ENCODE measurements around the gene KCTD8. TPM values are rescaled to one million over a fixed set of nuclear protein-coding genes. Genes with fewer than 3 reads are reported as not detected.

The KCTD8 gene
- total RNA-seq (not detected), polyA plus RNA-seq (not detected), total RNA-seq (not detected)

DNA sequence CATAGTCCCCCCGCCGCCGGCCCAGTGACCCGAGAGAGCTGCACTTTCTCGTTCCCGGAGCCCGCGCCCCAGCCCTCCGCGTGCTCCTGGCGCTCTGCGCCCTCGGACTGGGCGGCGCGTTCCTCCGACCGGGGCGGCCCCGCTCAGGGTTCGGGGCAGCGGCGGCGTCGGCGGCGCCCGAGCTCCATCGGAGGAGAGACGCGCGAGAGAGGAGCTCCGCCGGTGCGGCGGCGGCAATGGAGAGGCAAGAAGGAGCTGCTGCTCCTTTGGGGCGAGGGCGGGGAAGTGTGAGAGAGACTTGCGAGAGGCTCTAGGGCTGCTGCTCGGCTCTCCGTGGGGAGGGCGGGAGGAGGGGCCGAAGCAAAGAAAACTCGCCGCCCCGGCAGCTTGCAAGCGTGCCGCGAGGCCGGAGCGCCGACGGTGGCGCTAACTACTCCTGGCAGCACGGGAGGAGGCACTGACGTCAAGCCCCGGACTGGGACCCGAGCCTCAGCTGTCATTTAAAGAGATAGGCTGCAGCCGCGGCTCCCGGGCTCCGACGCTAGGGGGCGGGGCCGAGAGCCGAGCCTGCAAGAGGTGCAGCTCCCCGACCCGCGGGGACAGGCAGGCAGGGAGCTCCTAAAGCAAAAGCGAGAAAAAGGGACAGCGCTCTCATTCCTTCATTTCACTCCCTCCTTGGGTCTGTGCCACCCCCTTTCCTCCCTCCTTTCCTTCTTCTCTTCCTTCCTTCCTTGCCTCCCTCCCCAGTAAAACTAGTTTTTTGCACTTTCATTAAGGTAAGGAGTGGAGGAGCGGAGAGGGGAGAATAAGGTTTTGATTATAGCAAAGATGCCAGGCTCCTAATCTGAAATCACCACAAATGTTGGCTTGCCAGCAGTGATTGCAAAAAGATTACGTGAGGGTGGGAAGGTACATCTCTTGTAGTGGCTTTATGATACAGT lies at the start of gene KCTD8:
TSS of gene KCTD8 (minus strand) at position 289 of the 941 bp plus-strand sequence.
- ChIA-PET POLR2A (no interaction called here), CTCF (no interaction called here)
- H3K9me3 ChIP-seq (ENCODE audit: control insufficient read depth in 2 of 3, low read length in 3 of 3), result no peaks in the 10 kb centered on the region
- H3K27me3 Mint-ChIP-seq, result peaks cover 48 to 60% (median 58%) of the 10 kb centered on the region in 5 donors
- H3K27ac ChIP-seq (ENCODE audit: low read depth, low read length), result no peak within 1 kb of the TSS
- peak within 1 kb of the TSS; percentile 55 to 83 (median 76) for H3K4me3 Mint-ChIP-seq
- DNase-seq (peak; percentile 4 to 73 (median 12)), ATAC-seq (peak; percentile 63)
- no peak within 1 kb of the TSS for H3K27ac Mint-ChIP-seq
- H3K4me1 Mint-ChIP-seq, result peaks cover 6 to 23% (median 17%) of the 10 kb centered on the region in 7 donors
- no peak within 1 kb of the TSS for H3K4me3 ChIP-seq (ENCODE audit: low read length)
- intact Hi-C loops (cut with micrococcal nuclease), result loop anchor here in 1 of 2 donors (5.0 kb wide), 1 partner anchor 179 kb away; no protein-coding TSS in a partner anchor
- peaks cover 11 to 19% of the 10 kb centered on the region in 2 donors for H3K27me3 ChIP-seq (ENCODE audit: control insufficient read depth in 2 of 2, insufficient read depth in 2 of 2, low read length in 2 of 2)
- H3K9me3 Mint-ChIP-seq, result peaks cover 0 to 5% (median 0%) of the 10 kb centered on the region in 11 donors
- no peaks in the 10 kb centered on the region for H3K36me3 ChIP-seq (ENCODE audit: control insufficient read depth in 2 of 3, insufficient read depth in 3 of 3, low read length in 3 of 3)
- H3K36me3 Mint-ChIP-seq, result peaks cover 0 to 5% (median 0%) of the 10 kb centered on the region in 5 donors
- H3K4me1 ChIP-seq (ENCODE audit: control insufficient read depth in 2 of 2, insufficient read depth in 2 of 2, low read length in 2 of 2), result no peaks in the 10 kb centered on the region

DNA sequence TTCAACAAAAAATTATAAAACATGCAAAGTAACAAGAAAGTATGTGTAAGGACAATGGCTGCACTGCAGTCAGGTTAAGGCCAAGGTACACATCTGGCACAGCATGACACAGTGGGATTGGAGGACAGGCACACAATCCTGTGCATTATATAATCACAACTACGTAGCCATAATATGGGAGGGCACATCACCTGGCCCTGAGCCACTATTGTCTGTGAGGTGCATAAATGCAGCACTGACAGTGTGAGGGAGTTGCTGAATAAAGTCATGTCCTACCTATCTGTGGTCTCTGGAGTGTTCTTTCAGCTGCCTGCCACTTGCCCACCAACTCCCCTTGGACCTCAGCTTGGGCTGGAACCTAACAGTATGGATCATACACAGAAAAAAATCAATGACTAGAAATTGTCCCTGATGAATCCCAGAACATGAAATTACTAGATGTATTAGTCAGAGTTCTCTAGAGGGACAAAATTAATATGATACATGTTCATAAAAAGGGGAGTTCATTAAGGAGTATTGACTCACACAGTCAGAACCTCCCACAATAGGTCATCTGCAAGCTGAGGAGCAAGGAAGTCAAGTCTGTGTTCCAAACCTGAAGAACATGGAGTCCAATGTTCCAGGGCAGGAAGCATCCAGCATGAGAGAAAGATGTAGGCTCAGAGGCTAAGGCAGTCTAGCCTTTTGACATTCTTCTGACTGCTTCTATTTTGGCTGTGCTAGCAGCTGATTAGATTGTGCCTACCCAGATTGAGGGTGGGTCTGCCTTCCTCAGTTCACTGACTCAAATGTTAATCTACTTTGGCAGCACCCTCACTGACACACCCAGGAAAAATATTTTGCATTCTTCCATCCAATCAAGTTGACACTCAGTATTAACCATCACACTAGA lies 46.4 kb upstream of the KCTD8 start:
- no peak overlapping the region for H3K27ac ChIP-seq (ENCODE audit: low read depth, low read length)
- no peaks in the 10 kb centered on the region for H3K36me3 Mint-ChIP-seq
- DNase-seq (no peak), ATAC-seq (no peak)
- intact Hi-C loops (cut with micrococcal nuclease), result no loop called here
- no peaks in the 10 kb centered on the region for H3K4me1 Mint-ChIP-seq
- peaks cover 0 to 6% (median 0%) of the 10 kb centered on the region in 11 donors for H3K9me3 Mint-ChIP-seq
- H3K36me3 ChIP-seq (ENCODE audit: control insufficient read depth in 2 of 3, insufficient read depth in 3 of 3, low read length in 3 of 3), result no peaks in the 10 kb centered on the region
- H3K4me1 ChIP-seq (ENCODE audit: control insufficient read depth in 2 of 2, insufficient read depth in 2 of 2, low read length in 2 of 2), result no peaks in the 10 kb centered on the region
- ChIA-PET POLR2A (no interaction called here), CTCF (no interaction called here)
- H3K27me3 Mint-ChIP-seq, result peaks cover 0 to 4% (median 0%) of the 10 kb centered on the region in 5 donors
- no peak overlapping the region for H3K4me3 Mint-ChIP-seq
- no peaks in the 10 kb centered on the region for H3K9me3 ChIP-seq (ENCODE audit: control insufficient read depth in 2 of 3, low read length in 3 of 3)
- no peaks in the 10 kb centered on the region for H3K27me3 ChIP-seq (ENCODE audit: control insufficient read depth in 2 of 2, insufficient read depth in 2 of 2, low read length in 2 of 2)
- no peak overlapping the region for H3K27ac Mint-ChIP-seq
- H3K4me3 ChIP-seq (ENCODE audit: low read length), result no peak overlapping the region

DNA sequence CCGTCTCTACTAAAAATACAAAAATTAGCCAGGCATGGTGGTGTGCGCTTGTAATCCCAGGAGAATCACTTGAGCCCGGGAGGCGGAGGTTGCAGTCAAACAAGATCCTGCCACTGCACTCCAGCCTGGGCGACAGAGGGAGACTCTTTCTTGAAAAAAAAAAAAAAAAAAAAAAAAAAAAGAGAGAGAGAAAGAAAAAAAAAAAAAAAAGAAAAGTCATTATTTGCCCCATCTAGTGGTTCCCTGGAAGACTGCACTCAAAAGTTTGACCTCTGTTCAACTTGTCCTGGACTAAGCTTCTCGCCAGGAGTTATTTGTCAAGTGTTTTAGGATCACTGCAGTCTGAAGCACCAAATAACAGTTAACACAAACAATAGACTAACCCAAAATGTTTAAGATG lies 45.3 kb upstream of the KCTD8 start:
- no peak overlapping the region for H3K4me3 Mint-ChIP-seq
- H3K9me3 ChIP-seq (ENCODE audit: control insufficient read depth in 2 of 3, low read length in 3 of 3), result no peaks in the 10 kb centered on the region
- no peaks in the 10 kb centered on the region for H3K27me3 ChIP-seq (ENCODE audit: control insufficient read depth in 2 of 2, insufficient read depth in 2 of 2, low read length in 2 of 2)
- intact Hi-C loops (cut with micrococcal nuclease), result no loop called here
- H3K27ac Mint-ChIP-seq, result no peak overlapping the region
- peaks cover 0 to 2% (median 0%) of the 10 kb centered on the region in 11 donors for H3K9me3 Mint-ChIP-seq
- H3K27me3 Mint-ChIP-seq, result peaks cover 0 to 4% (median 0%) of the 10 kb centered on the region in 5 donors
- H3K4me3 ChIP-seq (ENCODE audit: low read length), result no peak overlapping the region
- no peaks in the 10 kb centered on the region for H3K4me1 Mint-ChIP-seq
- no peak overlapping the region for H3K27ac ChIP-seq (ENCODE audit: low read depth, low read length)
- no peaks in the 10 kb centered on the region for H3K4me1 ChIP-seq (ENCODE audit: control insufficient read depth in 2 of 2, insufficient read depth in 2 of 2, low read length in 2 of 2)
- CTCF ChIA-PET, result no interaction called here
- no peak for ATAC-seq
- POLR2A ChIA-PET, result no interaction called here
- DNase-seq, result no peak
- no peaks in the 10 kb centered on the region for H3K36me3 Mint-ChIP-seq
- no peaks in the 10 kb centered on the region for H3K36me3 ChIP-seq (ENCODE audit: control insufficient read depth in 2 of 3, insufficient read depth in 3 of 3, low read length in 3 of 3)

DNA sequence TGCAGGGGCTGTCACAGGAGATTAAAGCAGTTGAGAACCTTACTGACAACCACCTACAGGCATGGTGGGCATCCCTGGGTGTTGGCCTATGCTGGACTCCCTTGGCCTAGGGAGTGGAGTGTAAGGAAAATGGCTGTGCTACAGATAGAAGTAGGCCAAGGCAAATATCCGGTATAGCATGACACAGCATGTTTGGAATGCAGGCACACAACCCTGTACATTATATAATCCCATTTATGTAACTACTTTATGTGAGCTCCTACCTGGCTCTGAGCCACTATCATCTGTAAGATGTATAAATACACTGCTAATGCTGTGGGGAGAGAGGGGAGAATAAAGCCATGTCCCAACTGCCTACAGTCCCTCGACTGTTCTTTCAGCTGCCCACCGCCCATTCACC lies 38.7 kb upstream of the KCTD8 start:
- no peak for ATAC-seq
- H3K36me3 Mint-ChIP-seq, result no peaks in the 10 kb centered on the region

DNA sequence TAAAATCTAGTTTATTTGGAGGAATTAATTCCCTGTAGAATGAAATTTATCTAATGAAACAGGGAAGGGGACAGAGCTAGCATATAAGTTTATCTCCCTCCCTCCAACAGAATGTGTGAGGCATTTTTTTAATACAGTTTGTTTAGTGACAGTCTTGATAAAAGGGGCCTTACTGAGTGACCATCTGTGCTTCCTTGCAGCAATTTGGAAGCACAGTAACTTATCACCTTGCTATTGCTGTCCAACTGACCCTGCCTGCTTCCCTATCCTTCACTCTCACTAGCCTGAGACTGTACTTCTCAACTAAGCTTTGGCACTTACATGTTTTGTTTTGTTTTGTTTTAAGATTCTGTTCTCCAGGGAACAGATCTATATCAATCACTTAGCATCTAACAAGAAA lies 31.1 kb upstream of the KCTD8 start:
- ChIA-PET CTCF (no interaction called here), POLR2A (no interaction called here)
- no peaks in the 10 kb centered on the region for H3K4me1 ChIP-seq (ENCODE audit: control insufficient read depth in 2 of 2, insufficient read depth in 2 of 2, low read length in 2 of 2)
- no peak for ATAC-seq
- no peak overlapping the region for H3K4me3 Mint-ChIP-seq
- H3K27me3 ChIP-seq (ENCODE audit: control insufficient read depth in 2 of 2, insufficient read depth in 2 of 2, low read length in 2 of 2), result no peaks in the 10 kb centered on the region
- H3K27ac Mint-ChIP-seq, result no peak overlapping the region
- H3K9me3 ChIP-seq (ENCODE audit: control insufficient read depth in 2 of 3, low read length in 3 of 3), result no peaks in the 10 kb centered on the region
- no peak overlapping the region for H3K4me3 ChIP-seq (ENCODE audit: low read length)
- no peaks in the 10 kb centered on the region for H3K4me1 Mint-ChIP-seq
- H3K27me3 Mint-ChIP-seq, result no peaks in the 10 kb centered on the region
- peaks cover 1 to 24% (median 6%) of the 10 kb centered on the region in 11 donors for H3K9me3 Mint-ChIP-seq
- H3K36me3 Mint-ChIP-seq, result no peaks in the 10 kb centered on the region
- DNase-seq, result no peak
- intact Hi-C loops (cut with micrococcal nuclease), result no loop called here
- H3K27ac ChIP-seq (ENCODE audit: low read depth, low read length), result no peak overlapping the region
- no peaks in the 10 kb centered on the region for H3K36me3 ChIP-seq (ENCODE audit: control insufficient read depth in 2 of 3, insufficient read depth in 3 of 3, low read length in 3 of 3)

More for the DNA sequence above, 38.7 kb upstream of the KCTD8 start:
- peaks cover 0 to 3% (median 0%) of the 10 kb centered on the region in 5 donors for H3K27me3 Mint-ChIP-seq
- H3K9me3 Mint-ChIP-seq, result peaks cover 0 to 18% (median 8%) of the 10 kb centered on the region in 11 donors
- Histone ChIP-seq H3K27me3 (ENCODE audit: control insufficient read depth in 2 of 2, insufficient read depth in 2 of 2, low read length in 2 of 2) (no peaks in the 10 kb centered on the region), H3K36me3 (ENCODE audit: control insufficient read depth in 2 of 3, insufficient read depth in 3 of 3, low read length in 3 of 3) (no peaks in the 10 kb centered on the region), H3K27ac (ENCODE audit: low read depth, low read length) (no peak overlapping the region), H3K4me3 (ENCODE audit: low read length) (no peak overlapping the region), H3K9me3 (ENCODE audit: control insufficient read depth in 2 of 3, low read length in 3 of 3) (peaks cover 0 to 5% (median 0%) of the 10 kb centered on the region in 3 experiments), H3K4me1 (ENCODE audit: control insufficient read depth in 2 of 2, insufficient read depth in 2 of 2, low read length in 2 of 2) (no peaks in the 10 kb centered on the region)
- no peak overlapping the region for H3K27ac Mint-ChIP-seq
- POLR2A ChIA-PET, result no interaction called here
- no peak for DNase-seq
- H3K4me1 Mint-ChIP-seq, result no peaks in the 10 kb centered on the region
- CTCF ChIA-PET, result no interaction called here
- intact Hi-C loops (cut with micrococcal nuclease), result no loop called here
- no peak overlapping the region for H3K4me3 Mint-ChIP-seq

DNA sequence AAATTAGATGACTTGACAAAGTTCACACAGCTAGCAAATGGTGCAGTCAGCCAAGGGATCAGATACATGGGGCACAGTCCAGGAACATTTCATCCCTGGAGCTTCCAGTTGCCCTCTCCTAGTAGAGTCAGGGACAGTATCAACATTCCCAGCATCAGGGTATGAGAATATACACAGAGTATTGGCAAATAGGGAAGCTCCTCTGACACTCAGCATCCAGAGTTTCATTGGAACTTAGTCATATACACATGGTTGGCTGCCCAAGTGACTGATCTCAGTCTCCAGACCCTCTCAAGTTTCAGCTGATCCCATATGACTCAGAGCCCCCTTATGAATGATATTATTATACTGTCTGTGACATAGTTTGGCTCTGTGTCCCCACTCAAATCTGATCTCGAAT lies 13.7 kb upstream of the KCTD8 start:
- peaks cover 0 to 4% (median 0%) of the 10 kb centered on the region in 5 donors for H3K36me3 Mint-ChIP-seq
- H3K27me3 Mint-ChIP-seq, result peaks cover 0 to 5% (median 1%) of the 10 kb centered on the region in 5 donors
- no peak overlapping the region for H3K27ac ChIP-seq (ENCODE audit: low read depth, low read length)
- ChIA-PET CTCF (no interaction called here), POLR2A (no interaction called here)
- no peak overlapping the region for H3K4me3 ChIP-seq (ENCODE audit: low read length)
- ATAC-seq (no peak), DNase-seq (no peak)
- H3K27ac Mint-ChIP-seq, result no peak overlapping the region
- no peak overlapping the region for H3K4me3 Mint-ChIP-seq
- H3K4me1 Mint-ChIP-seq, result no peaks in the 10 kb centered on the region
- H3K27me3 ChIP-seq (ENCODE audit: control insufficient read depth in 2 of 2, insufficient read depth in 2 of 2, low read length in 2 of 2), result no peaks in the 10 kb centered on the region
- peaks cover 0 to 16% (median 1%) of the 10 kb centered on the region in 11 donors for H3K9me3 Mint-ChIP-seq
- no peaks in the 10 kb centered on the region for H3K4me1 ChIP-seq (ENCODE audit: control insufficient read depth in 2 of 2, insufficient read depth in 2 of 2, low read length in 2 of 2)
- no peaks in the 10 kb centered on the region for H3K36me3 ChIP-seq (ENCODE audit: control insufficient read depth in 2 of 3, insufficient read depth in 3 of 3, low read length in 3 of 3)
- H3K9me3 ChIP-seq (ENCODE audit: control insufficient read depth in 2 of 3, low read length in 3 of 3), result no peaks in the 10 kb centered on the region
- intact Hi-C loops (cut with micrococcal nuclease), result no loop called here

Data from naive thymus-derived CD4-positive, alpha-beta T cell (primary cell).